CD4-positive, alpha-beta T cell treated with Interferon gamma for 1 hour (primary cell): ENCODE results near the gene LPAR2.
"Not testable (repeated sequence)": the region's sequence is repeated elsewhere in the genome, so short reads cannot be mapped to it uniquely, and the experiment has no call there.

Experiments
- DNase-seq: peaks from one replicate; pipeline ENCODE4 v3.0.0-alpha.2; 2020

LPAR2 gene

DNA sequence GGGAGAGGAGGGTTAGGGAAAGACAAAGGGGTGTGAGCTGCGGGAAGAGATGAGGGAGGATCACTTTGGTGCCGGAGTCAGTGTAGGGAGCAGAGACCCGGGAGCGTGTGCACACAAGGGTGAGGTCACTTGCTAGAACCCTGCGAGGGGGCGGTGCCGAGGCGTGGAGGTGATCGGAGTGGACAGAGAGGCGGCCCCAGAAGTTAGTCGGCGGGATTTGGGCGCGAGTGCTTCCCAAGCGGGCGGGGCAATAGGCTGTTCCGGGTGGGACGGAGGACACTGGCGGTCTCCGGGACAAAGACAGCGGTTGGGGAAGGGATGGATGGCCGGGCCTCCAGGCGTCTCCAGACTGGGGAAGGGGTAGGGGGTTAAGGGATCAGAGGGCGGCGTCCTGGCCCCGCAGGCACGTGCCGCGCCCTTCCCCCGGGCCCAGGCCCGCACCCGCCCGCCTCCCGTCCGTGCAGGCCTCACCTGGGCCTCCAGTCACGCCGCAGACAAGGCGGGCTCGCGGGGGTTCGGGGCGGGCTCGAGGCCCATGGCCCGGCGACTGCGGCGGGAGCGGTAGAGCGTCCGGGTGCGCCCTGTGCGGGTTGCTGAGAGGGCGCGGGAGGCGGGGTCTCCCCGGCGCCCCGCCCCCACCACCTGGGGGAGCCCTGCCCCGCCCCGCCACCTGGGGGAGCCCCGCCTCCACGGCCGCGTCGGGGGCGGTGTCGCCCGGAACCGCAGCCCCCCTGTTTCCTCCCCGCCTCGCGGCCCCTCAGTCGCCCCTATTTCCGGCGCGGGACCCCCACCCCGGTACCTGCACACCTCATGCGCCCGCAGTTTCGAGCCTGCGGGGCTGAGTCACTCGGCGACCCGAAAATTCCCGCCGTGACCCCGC is at the start of gene LPAR2:
LPAR2 (minus strand) TSS at position 600 of the 880 bp plus-strand sequence. CDS start 945 bp downstream, outside the sequence.
- peak; percentile 79 for DNase-seq

DNA sequence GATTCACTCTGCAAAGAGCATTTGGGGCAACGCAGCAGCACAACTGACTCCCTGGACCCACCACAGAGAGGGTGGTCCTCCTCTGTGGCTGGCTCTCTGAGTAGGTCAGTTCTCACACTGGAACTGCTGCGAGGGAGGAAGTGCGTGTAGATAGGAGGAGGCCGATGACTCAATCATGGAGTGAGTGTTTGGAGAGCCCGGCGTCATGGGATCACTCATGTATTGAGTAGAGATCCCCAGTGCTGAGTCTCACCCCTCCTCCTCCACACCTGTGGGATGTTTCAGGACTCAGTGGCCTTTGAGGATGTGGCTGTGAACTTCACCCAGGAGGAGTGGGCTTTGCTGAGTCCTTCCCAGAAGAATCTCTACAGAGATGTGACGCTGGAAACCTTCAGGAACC is 49.6 kb upstream of the LPAR2 start:
- DNase-seq, result no peak

GRCh38 chr19:19674315-19674714 is 46.3 kb upstream of the LPAR2 start:
- no peak for DNase-seq

- no peak for DNase-seq
Measured at GRCh38 chr19:19672816-19673215, 44.8 kb upstream of the LPAR2 start.

DNA sequence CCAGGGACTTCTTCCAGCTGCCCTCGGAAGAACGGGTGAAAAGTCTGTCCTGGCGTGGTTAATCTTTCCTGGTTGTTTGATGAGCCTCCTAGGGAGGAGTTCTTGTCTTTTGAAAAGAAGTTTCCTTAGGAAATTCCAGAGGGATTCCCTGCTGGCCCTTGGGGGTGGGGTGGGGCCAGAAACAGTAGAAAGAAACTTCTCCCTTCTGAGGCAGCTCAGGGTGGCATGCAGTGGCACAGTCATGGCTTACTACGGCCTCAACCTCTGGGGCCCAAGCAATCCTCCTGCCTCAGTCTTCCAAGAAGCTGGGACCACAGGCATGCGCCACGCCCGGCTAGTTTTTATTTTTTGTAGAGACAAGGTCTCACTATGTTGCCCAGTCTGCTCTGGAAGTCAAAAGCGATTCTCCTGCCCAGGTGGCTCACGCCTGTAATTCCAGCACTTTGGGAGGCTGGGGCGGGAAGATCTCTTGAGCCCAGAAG is 42.1 kb upstream of the LPAR2 start:
- DNase-seq, result no peak

DNA sequence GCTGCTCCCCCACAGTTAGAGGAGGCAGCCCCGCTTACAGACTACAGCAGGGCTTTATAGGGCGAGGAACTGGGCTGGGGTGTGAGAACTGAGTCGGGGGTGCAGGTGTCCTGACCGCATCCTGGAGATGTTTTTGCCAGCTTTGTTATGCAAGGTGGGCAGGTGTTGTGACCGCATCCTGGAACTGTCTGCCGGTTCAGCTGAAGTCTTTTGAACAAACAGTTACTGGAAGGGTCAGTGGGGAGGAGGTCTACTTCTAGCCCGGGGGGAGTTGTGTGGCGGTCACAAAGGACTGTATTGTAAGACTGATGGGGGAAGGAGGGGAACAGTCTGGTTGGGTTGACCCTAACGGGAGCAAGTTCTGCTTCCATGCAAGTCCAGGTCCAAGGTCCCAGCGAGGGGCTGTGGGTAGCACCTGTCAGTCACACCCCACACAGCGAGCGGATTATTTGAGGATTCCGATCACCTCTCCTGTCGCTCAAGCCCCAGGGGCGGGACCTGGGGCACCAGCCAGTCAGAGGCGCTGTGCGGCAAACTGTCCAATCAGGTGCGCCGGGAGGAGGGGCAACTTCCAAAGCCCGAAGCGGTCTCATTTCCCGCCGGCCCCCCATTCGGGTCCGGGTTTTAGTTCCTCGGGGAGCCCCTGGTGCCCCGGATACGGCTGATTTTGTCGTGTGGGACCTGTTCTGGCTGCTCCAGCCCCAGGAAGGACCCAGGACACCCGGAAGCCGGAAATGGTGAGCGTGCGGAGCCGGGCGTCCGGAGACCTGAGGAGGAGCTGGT is 40.4 kb upstream of the LPAR2 start, which contains the start of gene ZNF101:
ZNF101 (plus strand) TSS at position 610 of the 783 bp plus-strand sequence; CDS start at position 735, 125 bp downstream.
- peak; percentile 94 for DNase-seq

GRCh38 chr19:19665420-19665948 is 37.5 kb upstream of the LPAR2 start:
- not testable (repeated sequence) for DNase-seq

- peak; percentile 98 for DNase-seq
Measured at GRCh38 chr19:19663256-19664120, 35.5 kb upstream of the LPAR2 start, which contains the start of gene ATP13A1. Gene ATP13A1, minus strand, starts transcription at chr19:19663676. Its CDS starts 10 bp downstream, at chr19:19663666.

DNA sequence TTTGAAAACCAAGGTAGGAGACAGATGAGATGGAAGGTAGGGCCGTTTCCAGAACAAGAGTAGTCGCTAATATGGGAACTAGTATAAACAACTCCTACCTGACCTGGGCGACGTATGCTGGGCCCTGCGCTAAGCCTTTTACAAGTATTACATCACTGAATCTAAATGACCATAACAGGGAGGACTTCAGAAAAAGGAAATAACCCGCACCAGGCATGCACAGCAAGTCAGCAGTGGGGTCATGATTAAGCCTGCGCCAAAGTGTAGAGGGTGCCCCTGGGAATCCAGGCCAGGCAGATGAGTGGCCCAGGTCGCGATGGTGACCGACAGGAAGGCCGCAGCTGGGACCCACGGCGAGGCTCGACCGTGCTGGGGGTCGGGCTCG is 34.8 kb upstream of the LPAR2 start:
- no peak for DNase-seq

- no peak for DNase-seq
Measured at GRCh38 chr19:19662344-19662743, 34.3 kb upstream of the LPAR2 start.

DNA sequence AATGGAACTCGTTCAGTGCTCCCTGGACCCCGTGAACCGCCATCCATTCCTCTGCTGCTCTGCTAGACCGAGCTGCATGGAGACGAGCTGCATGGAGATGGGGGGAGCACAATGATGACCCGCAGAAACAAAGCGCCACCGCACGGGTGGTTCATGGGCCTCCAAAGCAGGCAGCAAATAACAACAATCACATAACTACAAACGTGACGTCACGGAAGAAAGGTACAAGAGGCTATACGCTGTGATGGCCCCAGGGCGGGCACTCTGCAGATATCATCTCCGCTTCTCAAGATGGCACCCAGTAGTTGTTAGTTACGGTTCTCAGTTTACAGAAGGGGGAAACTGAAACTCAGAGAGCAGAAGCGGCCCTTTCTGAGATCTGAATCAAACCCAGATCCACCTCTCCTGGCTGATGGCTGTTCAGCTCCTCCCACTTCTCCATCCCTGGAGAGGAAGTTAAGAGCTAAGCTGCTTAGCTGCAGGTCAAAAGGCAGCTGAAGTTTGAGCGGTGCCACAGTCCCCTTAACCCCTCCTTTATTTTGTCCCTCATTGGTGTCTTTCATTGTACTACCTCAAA is 33.7 kb upstream of the LPAR2 start:
- peak; percentile 68 for DNase-seq

- no peak for DNase-seq
Measured at GRCh38 chr19:19661141-19661674, 33.2 kb upstream of the LPAR2 start.

DNA sequence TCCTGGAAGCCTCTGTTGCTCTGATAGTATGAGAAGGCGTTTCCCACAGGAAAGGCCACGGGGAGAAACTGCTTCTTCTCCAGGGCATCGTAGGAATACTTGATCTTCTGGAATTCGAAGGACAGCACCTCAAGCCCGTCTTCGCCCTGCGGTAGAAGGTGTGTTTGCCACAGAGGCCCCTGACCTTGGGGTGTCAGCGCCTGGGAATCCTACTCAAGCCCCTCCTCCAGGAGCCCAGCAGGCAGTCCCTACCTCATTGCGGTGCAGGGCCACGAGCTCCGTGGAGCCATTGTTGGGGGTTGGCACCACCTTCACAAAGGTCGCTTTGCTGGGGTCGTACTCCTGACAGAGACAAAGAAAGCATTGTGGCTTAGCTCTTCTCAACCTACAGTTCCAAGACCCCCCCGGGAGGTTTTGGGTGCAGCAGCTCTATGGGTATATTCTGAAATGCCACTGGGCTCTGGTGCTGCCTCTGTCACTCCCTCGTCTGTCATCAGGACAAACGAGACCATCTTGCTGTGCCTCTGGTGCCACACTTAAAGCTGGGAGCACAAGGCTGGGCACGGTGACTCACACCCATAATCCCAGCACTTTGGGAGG is 31.7 kb upstream of the LPAR2 start:
- no peak for DNase-seq

GRCh38 chr19:19657397-19657783 is 29.4 kb upstream of the LPAR2 start:
- no peak for DNase-seq

- DNase-seq, result no peak
Measured at GRCh38 chr19:19656451-19657396, 28.7 kb upstream of the LPAR2 start.

GRCh38 chr19:19655641-19656343 is 27.8 kb upstream of the LPAR2 start:
- DNase-seq, result no peak

GRCh38 chr19:19655051-19655594 is 27.1 kb upstream of the LPAR2 start:
- DNase-seq, result no peak

DNA sequence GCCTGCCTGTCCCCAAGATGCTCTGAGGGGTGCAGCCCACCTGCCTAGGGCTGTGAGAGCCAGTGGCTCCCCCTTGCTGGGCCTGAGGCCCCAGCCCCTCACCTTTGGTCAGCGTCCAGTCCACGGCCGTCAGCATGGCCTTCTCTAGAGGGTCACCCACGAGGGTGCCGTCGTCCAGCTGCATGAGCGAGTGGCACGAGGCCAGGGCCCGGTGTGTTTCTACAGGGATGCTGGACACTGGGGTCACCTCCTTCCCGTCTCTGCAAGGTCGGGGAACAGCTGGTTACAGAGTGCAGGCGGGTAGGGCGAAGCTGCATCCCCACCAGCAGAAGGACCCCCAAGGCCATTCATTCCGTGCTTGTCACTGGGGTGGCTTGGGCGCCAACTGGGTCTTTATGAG is 26.4 kb upstream of the LPAR2 start:
- DNase-seq, result no peak

- no peak for DNase-seq
Measured at GRCh38 chr19:19653597-19654147, 25.7 kb upstream of the LPAR2 start.
